ENCODE data around the gene ALS2CL. TPM values are rescaled to one million over a fixed set of nuclear protein-coding genes. Genes with fewer than 3 reads are reported as not detected.

ALS2CL gene
- total RNA-seq, 1 experiment from 2014 or later: 0.24 TPM

DNA sequence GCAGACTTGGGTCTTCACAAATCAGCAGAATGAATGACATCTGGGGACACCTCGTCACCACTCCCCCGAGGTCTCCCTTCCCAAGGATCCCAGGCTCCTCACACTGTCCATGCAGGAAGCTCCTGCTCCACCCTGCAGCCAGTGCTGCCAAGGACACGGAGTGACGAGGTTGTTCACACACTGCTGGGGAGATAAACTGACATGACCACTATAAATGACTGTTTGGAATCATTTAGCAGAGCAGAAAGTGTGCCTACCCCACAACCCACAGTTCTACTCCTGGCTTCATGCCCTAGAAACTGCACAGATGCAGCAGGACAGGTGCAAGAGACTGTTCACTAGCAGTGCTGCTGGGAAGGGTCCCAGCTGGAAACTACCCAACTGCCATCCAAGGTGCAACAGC lies 43.9 kb upstream of the ALS2CL start:
- H3K4me1 ChIP-seq (ENCODE audit: insufficient read depth, low read length, poor library complexity, severe bottlenecking): no peaks in the 10 kb centered on the region
- intact Hi-C loops (cut with micrococcal nuclease; ENCODE audit: unreplicated experiment): no loop called here
- DNase-seq (ENCODE audit: low spot score): no peak
- POLR2A ChIA-PET (ENCODE audit: low non-redundant PET): no interaction called here
- CTCF ChIA-PET: no interaction called here
- no peaks in the 10 kb centered on the region for H3K9me3 ChIP-seq (ENCODE audit: low read depth, low read length, poor library complexity, severe bottlenecking)
- H3K27me3 ChIP-seq (replicated peaks; ENCODE audit: insufficient read depth, low read depth, low read length, poor library complexity): no peaks in the 10 kb centered on the region
- no peak overlapping the region for H3K27ac ChIP-seq (ENCODE audit: low read depth, low read length, poor library complexity, severe bottlenecking)
- H3K36me3 ChIP-seq (ENCODE audit: insufficient read depth, low read length, poor library complexity, severe bottlenecking): no peaks in the 10 kb centered on the region
- TF ChIP-seq EZH2 (IDR thresholded peaks at IDR 0.05; ENCODE audit: borderline replicate concordance, low read depth, low read length, poor library complexity, severe bottlenecking): no peak
- TF ChIP-seq, protein P1, sequence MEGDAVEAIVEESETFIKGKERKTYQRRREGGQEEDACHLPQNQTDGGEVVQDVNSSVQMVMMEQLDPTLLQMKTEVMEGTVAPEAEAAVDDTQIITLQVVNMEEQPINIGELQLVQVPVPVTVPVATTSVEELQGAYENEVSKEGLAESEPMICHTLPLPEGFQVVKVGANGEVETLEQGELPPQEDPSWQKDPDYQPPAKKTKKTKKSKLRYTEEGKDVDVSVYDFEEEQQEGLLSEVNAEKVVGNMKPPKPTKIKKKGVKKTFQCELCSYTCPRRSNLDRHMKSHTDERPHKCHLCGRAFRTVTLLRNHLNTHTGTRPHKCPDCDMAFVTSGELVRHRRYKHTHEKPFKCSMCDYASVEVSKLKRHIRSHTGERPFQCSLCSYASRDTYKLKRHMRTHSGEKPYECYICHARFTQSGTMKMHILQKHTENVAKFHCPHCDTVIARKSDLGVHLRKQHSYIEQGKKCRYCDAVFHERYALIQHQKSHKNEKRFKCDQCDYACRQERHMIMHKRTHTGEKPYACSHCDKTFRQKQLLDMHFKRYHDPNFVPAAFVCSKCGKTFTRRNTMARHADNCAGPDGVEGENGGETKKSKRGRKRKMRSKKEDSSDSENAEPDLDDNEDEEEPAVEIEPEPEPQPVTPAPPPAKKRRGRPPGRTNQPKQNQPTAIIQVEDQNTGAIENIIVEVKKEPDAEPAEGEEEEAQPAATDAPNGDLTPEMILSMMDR (conservative IDR thresholded peaks at IDR 0.05; ENCODE audit: low read depth, low read length): no peak
- no TSS peak for BruUV-seq (replicated peaks)
- no peak overlapping the region for H3K4me3 ChIP-seq (ENCODE audit: low read depth, low read length, poor library complexity, severe bottlenecking)

DNA sequence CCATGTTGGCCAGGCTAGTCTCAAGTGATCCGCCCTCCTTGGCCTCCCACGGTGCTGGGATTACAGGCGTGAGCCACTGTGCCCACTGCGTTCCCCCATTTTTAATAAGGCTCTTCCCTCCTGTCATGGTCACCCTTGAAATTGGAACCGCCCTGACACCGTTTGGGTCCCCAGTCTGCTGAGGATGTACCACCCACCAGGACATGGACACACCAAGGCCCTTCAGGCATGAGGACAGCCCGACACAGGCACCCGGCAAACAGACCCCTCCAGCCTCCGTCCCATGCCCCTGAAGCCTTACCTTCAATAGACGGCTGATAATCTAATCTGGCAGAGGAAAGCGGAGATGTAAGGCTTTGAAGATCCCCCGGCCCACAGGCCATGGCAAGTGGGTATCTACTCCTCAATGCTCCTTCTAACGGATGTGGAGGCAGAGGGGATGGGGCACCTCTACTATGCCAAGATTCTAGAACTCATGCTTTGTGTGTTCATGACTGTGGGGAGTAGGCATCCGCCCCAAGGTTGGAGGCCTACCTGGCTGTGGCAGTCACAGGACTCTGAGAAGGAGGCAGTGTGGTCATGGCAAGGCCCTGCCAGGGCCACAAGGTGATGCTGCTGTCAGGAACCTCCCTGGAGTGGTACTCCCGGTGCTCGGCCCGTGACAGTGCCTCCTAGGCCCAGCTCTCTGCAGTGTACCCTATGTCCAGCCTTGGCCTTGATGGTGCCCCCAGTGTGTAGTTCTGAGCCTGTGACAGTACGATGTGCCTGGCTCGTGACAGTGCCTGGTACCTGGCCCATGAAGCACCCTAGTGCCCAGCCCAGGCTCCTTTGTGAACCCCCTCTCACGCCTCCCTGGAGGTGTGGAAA lies 42.8 kb upstream of the ALS2CL start:
- Histone ChIP-seq H3K27me3 (replicated peaks; ENCODE audit: insufficient read depth, low read depth, low read length, poor library complexity) (no peaks in the 10 kb centered on the region), H3K27ac (ENCODE audit: low read depth, low read length, poor library complexity, severe bottlenecking) (no peak overlapping the region), H3K4me3 (ENCODE audit: low read depth, low read length, poor library complexity, severe bottlenecking) (no peak overlapping the region), H3K36me3 (ENCODE audit: insufficient read depth, low read length, poor library complexity, severe bottlenecking) (no peaks in the 10 kb centered on the region), H3K9me3 (ENCODE audit: low read depth, low read length, poor library complexity, severe bottlenecking) (no peaks in the 10 kb centered on the region), H3K4me1 (ENCODE audit: insufficient read depth, low read length, poor library complexity, severe bottlenecking) (no peaks in the 10 kb centered on the region)
- ChIA-PET CTCF (no interaction called here), POLR2A (ENCODE audit: low non-redundant PET) (no interaction called here)
- TF ChIP-seq EZH2 (IDR thresholded peaks at IDR 0.05; ENCODE audit: borderline replicate concordance, low read depth, low read length, poor library complexity, severe bottlenecking): no peak
- DNase-seq (ENCODE audit: low spot score): no peak
- no TSS peak for BruUV-seq (replicated peaks)
- intact Hi-C loops (cut with micrococcal nuclease; ENCODE audit: unreplicated experiment): no loop called here

DNA sequence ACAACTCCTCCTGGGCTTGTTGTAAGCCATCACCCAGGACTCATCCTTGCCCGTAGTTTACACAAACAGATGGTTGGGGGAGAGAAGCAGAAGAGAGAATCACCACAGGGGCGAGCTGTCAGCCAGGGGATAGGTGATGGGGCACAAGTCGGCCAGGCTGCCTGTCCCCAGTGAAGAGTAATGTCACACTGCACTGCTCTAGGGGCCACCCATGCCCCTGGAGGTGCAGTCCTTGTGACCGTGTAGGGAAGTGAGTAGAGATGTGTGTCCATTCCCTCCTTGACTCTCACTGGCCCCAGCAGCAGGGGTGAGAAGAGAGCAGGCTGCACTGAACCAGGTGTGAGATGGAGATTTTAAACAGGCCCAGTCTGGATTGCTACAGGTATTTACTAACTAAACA lies 41.3 kb upstream of the ALS2CL start:
- Histone ChIP-seq H3K27ac (ENCODE audit: low read depth, low read length, poor library complexity, severe bottlenecking) (no peak overlapping the region), H3K27me3 (replicated peaks; ENCODE audit: insufficient read depth, low read depth, low read length, poor library complexity) (no peaks in the 10 kb centered on the region), H3K4me3 (ENCODE audit: low read depth, low read length, poor library complexity, severe bottlenecking) (no peak overlapping the region), H3K9me3 (ENCODE audit: low read depth, low read length, poor library complexity, severe bottlenecking) (no peaks in the 10 kb centered on the region), H3K4me1 (ENCODE audit: insufficient read depth, low read length, poor library complexity, severe bottlenecking) (no peaks in the 10 kb centered on the region), H3K36me3 (ENCODE audit: insufficient read depth, low read length, poor library complexity, severe bottlenecking) (no peaks in the 10 kb centered on the region)
- intact Hi-C loops (cut with micrococcal nuclease; ENCODE audit: unreplicated experiment): no loop called here
- TF ChIP-seq EZH2 (IDR thresholded peaks at IDR 0.05; ENCODE audit: borderline replicate concordance, low read depth, low read length, poor library complexity, severe bottlenecking): no peak
- TF ChIP-seq, protein P1 (conservative IDR thresholded peaks at IDR 0.05; ENCODE audit: low read depth, low read length): no peak
- no peak for DNase-seq (ENCODE audit: low spot score)
- ChIA-PET POLR2A (ENCODE audit: low non-redundant PET) (no interaction called here), CTCF (no interaction called here)
- BruUV-seq (replicated peaks): no TSS peak

Data from A673 (cell line).